ENCODE measurements around the gene TP53RK.

TP53RK gene

DNA sequence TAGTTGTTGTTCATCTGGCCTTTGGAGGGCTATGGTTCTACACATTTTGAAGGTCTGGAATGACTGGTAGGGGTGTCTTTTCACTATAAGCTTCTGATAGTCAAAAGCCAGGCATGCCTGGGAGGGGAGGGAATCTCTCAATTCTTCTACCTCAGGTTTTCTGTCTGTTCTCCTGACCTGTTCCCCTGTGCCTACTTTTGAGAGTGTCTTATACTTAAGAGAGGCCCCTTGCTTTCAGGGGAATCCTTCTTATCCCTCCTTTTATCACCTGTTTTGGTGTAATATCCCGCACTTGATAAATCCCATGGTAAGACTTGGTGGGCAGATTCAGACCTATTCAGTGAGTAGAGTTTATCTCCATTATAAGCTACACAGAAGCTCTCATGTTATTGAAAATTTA, 27.6 kb downstream of the TP53RK start:
- no peak overlapping the region for H3K4me3 ChIP-seq (ENCODE audit: low read depth, low read length)
- TF ChIP-seq, protein P1, sequence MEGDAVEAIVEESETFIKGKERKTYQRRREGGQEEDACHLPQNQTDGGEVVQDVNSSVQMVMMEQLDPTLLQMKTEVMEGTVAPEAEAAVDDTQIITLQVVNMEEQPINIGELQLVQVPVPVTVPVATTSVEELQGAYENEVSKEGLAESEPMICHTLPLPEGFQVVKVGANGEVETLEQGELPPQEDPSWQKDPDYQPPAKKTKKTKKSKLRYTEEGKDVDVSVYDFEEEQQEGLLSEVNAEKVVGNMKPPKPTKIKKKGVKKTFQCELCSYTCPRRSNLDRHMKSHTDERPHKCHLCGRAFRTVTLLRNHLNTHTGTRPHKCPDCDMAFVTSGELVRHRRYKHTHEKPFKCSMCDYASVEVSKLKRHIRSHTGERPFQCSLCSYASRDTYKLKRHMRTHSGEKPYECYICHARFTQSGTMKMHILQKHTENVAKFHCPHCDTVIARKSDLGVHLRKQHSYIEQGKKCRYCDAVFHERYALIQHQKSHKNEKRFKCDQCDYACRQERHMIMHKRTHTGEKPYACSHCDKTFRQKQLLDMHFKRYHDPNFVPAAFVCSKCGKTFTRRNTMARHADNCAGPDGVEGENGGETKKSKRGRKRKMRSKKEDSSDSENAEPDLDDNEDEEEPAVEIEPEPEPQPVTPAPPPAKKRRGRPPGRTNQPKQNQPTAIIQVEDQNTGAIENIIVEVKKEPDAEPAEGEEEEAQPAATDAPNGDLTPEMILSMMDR (IDR thresholded peaks at IDR 0.05; ENCODE audit: insufficient read depth, low read depth, low read length, missing control alignments) = no peak
- DNase-seq (ENCODE audit: low read depth) = no peak

DNA sequence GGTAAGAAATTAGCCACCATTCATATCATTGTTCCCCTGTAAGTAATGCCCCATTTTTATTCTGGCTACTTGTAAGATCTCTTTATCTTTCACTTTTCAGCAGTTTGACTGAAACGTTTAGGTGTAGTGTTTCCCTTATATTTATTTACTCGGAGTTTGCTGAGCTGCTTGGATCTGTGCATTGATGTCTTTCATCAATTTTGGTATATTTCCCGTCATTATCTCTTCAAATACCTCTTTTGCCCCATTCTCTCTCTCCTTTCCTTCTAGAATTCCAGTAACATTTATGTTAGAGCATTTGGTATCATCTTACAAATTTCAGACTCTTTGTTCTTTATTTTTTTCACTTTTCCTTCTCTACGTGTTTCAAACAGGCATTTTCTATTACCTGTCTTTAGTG, 28.8 kb downstream of the TP53RK start:
- DNase-seq (ENCODE audit: low read depth) = no peak
- no peak overlapping the region for H3K4me3 ChIP-seq (ENCODE audit: low read depth, low read length)
- TF ChIP-seq, protein P1 (IDR thresholded peaks at IDR 0.05; ENCODE audit: insufficient read depth, low read depth, low read length, missing control alignments) = no peak

DNA sequence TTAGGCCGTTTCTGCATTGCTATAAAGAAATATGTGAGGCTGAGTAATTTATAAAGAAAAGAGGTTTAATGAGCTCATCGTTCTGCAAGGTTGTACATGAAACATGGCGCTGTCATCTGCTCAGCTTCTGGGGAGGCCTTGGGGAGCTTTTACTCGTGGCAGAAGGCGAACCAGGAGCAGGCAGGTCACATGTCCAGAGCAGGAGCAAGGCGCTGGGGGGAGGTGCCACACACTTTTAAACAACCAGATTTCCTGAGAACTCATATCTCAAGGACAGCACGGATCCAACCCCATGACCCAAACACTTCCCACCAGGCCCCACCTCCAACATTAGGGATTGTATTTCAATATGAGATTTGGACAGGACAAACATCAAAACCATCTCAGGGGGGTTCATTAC, 31.6 kb downstream of the TP53RK start:
- no peak for DNase-seq (ENCODE audit: low read depth)
- TF ChIP-seq, protein P1 (IDR thresholded peaks at IDR 0.05; ENCODE audit: insufficient read depth, low read depth, low read length, missing control alignments) = no peak
- no peak overlapping the region for H3K4me3 ChIP-seq (ENCODE audit: low read depth, low read length)

DNA sequence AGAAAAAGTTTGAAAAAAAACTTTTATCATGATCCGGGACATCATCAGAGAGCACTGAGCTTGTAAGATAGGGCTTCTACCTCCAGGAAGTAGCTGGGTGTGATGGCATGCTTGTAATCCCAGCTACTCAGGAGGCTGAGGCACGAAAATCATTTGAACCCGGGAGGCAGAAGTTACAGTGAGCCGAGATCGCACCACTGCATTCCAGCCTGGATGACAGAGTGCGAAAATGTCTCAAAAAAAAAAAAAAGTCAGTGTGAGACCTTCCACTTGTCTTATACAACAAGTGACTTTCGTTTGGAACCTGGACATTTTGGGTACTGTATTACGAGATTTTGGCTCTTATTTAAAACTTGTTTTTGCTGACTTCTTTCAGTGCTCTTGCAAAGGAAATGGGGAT, 32.1 kb downstream of the TP53RK start:
- no peak overlapping the region for H3K4me3 ChIP-seq (ENCODE audit: low read depth, low read length)
- TF ChIP-seq, protein P1 (IDR thresholded peaks at IDR 0.05; ENCODE audit: insufficient read depth, low read depth, low read length, missing control alignments) = no peak
- no peak for DNase-seq (ENCODE audit: low read depth)

DNA sequence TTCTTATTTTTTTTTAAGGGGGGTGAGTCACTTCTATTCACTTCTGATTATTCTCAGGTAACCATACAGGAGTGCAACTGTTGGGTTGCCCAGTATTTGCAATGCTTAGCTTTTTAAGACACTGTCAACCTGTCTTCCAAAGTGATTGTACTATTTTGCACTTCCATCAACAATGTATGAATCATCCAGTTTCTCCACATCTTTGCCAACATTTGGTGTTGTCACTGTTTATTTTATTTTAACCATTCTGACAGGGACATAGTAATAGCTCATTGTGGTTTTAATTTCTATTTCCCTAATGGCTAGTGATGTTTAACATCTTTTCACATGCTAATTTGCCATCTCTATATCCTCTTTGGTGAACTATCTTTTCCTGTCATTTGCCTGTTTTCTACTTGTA, 36.5 kb downstream of the TP53RK start:
- DNase-seq (ENCODE audit: low read depth) = no peak
- H3K4me3 ChIP-seq (ENCODE audit: low read depth, low read length) = no peak overlapping the region
- TF ChIP-seq, protein P1 (IDR thresholded peaks at IDR 0.05; ENCODE audit: insufficient read depth, low read depth, low read length, missing control alignments) = no peak

DNA sequence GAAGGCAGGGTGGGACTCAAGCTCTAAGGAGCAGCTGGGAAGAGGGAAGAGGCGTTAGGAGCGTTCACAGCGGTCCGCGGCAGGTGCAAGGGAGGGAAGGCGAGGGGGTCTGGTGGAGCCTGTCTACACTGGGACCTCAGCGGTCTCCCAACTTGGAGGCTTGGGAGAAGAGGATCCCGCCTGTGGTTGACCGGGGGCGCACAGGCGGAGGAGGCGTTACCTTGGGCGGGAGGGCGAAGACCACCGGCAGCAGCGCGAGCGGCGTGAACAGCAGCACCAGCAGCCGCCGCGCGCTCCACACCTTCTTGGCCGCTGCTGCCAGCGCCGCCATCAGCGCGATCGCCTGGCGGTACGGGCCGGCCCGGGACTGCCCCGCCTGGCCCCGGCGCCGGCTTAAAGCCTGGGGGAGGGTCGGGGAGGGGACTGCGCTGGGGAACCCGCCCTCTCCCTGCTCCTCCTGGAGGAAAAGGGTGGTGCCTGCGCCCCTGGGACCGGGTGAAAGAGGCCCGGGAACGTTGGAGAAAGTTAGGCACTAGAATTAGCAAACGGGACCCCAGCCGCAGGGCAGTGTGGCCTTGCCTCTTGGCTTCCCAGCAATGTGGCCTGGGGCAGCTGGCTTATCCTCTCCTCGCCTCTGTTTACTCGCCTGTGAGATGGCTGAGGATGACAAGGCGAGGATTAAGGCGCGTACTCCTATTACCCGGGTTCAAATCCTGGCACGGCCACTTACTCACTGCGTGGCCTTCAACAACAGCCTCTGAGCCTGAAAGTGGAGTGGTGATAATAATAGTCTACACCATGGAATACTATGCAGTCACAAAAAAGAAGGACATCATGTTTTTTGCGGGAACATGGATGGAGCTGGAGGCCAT, 37.9 kb downstream of the TP53RK start, which contains the start of gene SLC13A3:
TSS of gene SLC13A3 (minus strand) at position 369 of the 872 bp plus-strand sequence. CDS start at position 331, 38 bp downstream.
- no peak within 1 kb of the TSS for H3K4me3 ChIP-seq (ENCODE audit: low read depth, low read length)
- TF ChIP-seq, protein P1 (IDR thresholded peaks at IDR 0.05; ENCODE audit: insufficient read depth, low read depth, low read length, missing control alignments) = no peak
- DNase-seq (ENCODE audit: low read depth) = no peak

All from GM12865 (cell line).